HG03280 (cell line): ENCODE data around the gene NLRP12.
"Not testable (repeated sequence)": the region's sequence is repeated elsewhere in the genome, so short reads cannot be mapped to it uniquely, and the experiment has no call there.

Experiments used
- ATAC-seq: cut with Tn5 transposase; IDR thresholded peaks from one replicate; pipeline ENCODE4 v1.9.1; 2021; ENCODE audit warnings: mild to moderate bottlenecking, moderate library complexity; ENCODE audit not compliant: unreplicated experiment

Gene NLRP12, protein sequence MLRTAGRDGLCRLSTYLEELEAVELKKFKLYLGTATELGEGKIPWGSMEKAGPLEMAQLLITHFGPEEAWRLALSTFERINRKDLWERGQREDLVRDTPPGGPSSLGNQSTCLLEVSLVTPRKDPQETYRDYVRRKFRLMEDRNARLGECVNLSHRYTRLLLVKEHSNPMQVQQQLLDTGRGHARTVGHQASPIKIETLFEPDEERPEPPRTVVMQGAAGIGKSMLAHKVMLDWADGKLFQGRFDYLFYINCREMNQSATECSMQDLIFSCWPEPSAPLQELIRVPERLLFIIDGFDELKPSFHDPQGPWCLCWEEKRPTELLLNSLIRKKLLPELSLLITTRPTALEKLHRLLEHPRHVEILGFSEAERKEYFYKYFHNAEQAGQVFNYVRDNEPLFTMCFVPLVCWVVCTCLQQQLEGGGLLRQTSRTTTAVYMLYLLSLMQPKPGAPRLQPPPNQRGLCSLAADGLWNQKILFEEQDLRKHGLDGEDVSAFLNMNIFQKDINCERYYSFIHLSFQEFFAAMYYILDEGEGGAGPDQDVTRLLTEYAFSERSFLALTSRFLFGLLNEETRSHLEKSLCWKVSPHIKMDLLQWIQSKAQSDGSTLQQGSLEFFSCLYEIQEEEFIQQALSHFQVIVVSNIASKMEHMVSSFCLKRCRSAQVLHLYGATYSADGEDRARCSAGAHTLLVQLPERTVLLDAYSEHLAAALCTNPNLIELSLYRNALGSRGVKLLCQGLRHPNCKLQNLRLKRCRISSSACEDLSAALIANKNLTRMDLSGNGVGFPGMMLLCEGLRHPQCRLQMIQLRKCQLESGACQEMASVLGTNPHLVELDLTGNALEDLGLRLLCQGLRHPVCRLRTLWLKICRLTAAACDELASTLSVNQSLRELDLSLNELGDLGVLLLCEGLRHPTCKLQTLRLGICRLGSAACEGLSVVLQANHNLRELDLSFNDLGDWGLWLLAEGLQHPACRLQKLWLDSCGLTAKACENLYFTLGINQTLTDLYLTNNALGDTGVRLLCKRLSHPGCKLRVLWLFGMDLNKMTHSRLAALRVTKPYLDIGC

DNA sequence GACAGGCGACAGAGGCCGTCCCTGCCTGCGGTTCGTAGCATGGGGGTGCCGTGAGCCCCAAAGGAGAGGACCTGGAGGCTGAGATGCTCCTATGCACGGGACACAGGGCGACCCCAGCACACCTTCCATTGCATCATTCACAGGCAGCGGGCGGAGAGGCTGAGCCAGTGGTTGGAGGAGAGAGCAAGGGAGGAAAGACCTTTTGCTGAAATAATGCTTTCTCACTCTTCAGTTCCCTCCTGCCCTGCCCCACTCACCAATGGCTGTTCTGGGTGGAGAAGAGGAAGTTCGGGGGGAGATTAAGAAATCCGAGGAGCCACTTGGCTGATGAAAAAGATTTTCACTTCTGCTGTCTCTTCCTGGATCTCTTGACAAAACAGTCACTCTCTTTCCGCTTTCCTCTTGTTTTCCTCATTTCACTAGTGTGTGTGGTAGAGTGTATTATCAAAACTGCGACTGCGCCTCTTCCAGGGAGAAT lies at the start of gene NLRP12:
Gene NLRP12 (minus strand): TSS at position 181 of the 478 bp plus-strand sequence. CDS start 140 bp downstream, at position 41.
- no peak for ATAC-seq

DNA sequence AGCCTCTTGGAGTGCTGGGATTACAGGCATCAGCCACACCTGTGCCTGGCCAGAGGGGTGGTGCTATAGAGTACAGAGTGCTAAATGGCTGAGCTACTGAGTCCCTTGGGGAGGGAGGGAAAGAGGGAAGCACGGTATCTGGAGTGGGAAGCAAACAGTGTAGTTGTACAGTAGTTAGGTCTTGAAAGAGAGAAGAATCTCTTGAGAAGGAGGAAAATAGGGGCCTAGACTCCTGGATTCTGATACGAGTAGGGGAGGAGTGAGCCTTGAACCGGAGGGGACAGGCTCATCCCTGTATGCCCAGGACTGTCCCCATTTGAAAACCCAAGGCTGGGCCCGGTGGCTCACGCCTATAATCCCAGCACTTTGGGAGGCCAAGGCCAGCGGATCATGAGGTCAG lies 48.6 kb upstream of the NLRP12 start:
- no peak for ATAC-seq

DNA sequence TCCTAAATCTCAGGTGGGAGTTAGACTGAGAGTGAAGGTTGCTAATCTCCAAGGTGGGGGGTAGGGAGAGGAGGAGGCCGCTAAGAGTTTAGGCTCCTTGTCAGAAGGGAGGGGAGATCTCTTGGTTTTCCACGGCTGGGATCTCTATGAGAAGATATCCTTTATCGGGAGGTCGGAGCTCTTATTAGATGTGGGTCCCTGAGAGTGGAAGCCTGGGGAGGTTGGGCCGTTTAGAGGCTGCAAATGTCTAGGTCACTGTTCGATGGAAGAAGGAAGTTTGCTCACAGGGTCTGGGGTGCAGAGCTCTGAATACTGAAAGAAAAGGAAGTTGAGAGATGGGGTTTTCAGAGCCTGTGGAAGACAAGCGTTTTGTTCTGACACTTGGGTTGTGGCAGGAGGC lies 47.3 kb upstream of the NLRP12 start:
- ATAC-seq = no peak

DNA sequence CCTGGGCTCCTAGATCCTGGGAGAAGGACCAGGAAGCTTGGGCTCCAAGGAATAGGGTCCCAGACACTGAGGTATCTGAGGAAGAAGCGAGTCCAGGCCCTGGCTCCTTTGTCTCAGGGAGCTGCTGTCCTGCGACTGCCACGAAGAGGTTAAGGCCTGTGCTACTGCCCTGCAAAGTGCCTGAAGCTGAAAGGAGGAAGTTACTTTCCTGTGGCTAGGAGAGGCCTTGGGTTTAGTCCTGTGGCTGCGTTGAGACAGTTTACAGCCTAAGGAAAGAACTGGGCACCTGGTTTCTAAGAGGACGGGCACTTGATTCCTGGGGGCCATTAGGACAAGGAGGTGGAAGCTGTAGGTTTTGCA lies 46.4 kb upstream of the NLRP12 start:
- ATAC-seq = no peak

DNA sequence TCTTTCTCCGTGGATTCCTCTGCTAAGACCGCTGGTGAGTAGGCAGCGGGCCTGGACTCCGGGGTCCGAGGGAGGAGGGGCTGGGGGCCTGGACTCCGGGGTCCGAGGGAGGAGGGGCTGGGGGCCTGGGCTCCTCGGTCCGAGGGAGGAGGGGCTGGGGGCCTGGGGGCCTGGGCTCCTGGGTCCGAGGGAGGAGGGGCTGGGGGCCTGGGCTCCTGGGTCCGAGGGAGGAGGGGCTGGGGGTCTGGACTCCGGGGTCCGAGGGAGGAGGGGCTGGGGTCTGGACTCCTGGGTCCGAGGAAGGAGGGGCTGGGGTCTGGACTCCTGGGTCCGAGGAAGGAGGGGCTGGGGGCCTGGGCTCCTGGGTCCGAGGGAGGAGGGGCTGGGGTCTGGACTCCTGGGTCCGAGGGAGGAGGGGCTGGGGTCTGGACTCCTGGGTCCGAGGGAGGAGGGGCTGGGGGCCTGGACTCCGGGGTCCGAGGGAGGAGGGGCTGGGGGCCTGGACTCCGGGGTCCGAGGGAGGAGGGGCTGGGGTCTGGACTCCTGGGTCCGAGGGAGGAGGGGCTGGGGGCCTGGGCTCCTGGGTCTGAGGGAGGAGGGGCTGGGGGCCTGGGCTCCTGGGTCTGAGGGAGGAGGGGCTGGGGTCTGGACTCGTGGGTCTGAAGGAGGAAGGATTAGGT lies 45.8 kb upstream of the NLRP12 start:
- not testable (repeated sequence) for ATAC-seq

DNA sequence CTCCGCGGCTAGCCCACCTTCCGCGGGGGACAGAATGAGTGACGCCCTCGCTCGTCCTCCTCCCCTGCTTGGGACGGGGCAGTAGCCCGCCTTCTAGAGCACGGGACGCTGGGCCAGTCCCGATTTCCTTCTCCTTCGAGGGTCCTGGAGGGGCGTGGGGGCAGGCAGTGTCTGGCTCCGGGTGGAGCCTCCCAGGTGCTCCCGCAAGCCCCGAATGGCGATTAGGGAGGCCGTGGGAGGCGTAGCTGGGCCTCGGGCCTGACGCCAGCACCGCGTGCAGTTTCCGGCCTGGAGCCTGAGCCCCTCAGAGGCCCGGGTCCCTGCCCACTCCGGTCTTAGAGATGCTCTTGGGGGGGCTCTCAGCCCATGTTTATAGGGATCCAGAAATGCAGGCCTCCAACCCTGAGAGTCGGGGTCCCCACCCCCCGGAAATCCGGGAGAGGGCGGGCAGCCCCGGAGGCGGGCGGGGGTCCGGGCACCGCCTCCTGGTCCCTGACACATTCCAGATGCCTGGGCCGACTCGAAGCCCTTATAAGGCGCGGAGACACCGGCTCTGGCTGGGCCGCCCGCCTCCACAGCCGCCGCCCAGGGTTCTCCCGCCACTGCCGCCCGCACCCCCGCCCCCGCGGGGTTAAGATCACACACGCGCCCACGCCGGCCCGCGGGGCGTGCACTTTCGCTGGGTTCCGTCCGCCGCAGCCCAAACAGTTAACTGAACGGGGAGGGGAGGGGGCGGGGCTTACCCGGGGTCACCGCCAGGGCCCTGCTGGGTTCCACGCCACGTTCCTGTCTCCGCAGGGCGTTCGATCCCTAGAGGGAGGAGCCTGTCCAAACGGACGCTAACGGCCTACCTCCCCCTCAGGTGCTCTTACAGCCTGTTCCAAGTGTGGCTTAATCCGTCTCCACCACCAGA lies 45.0 kb upstream of the NLRP12 start:
- peak; percentile 35 for ATAC-seq

DNA sequence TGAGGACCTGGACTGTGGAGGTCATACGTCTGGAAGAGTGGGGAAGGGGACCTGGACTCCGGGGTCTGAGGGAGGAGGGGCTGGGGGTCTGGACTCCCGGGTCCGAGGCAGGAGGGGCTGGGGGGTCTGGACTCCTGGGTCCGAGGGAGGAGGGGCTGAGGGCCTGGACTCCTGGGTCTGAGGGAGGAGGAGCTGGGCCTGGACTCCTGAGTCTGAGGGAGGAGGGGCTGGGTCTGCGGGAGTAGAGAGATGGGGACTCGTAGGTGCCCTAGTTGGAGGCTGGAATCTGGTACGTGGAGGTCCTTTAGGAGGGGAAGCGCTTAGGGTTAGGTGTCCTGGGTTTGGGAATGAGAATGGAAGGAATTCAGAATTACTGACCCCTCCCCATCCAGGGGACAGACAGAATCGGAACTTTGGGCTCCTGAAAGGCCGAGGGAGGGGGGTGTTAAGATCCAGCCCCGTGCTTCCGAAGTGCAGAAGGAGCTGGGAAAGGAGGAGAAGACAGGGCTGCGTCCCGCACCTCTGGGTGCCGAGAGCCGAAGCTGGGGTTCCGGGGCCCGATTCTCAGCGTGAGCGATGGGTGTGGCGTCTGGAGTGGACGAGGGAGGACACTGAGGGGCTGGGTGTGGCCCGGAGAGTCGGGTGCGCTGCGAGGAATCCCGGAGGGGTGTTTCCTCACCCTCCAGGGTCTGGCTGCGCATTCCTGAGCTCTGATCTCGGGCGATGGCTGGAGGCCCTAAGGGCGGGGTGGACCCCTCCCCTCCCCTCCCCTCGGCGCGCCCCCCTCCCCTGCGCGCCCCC lies 44.2 kb upstream of the NLRP12 start:
- ATAC-seq = no peak

DNA sequence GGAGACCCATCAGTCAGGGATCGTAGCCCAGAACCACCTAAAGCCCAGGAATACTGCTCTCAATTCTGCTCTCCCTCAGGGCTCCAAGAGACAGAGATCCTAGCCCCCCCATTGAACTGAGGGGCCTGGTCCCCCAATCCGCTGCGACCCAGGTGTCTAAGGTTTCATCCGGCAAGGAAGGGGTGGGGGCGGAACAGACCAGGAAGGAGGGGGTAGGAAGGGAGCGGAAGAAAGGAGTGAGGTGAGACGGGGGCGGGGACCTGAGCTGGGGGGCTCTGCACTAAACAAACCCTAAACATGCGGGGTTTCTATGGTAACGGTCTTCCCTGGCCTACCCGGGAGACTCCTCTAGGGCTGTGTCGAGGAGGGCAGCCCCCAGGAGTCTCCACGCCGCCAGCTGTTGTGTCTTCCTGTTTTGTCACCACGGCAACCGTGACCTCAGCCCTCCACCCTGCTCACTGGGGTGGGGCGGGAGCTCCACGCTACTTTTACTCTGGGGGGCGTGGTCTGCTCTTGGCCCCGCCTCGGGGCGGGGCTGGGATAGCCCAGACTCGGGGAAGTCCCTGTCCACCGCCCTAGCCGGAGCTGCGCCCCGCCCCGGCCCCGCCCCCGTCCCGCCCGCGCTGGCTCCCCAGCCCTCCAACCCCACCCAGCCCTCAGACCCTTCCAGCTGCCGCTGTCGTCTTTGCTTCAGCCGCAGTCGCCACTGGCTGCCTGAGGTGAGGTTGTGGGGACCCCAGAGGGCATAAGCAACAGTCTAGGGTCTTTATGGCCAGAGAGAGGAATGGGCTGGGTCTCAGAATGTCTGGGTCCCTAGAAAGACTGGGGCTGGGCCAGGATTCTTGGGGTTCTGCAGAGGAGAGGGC lies 43.3 kb upstream of the NLRP12 start, which contains the start of gene MYADM:
Gene MYADM (plus strand): TSS at position 659 of the 866 bp plus-strand sequence. CDS start 5,647 bp downstream, outside the sequence.
- peak; percentile 69 for ATAC-seq

DNA sequence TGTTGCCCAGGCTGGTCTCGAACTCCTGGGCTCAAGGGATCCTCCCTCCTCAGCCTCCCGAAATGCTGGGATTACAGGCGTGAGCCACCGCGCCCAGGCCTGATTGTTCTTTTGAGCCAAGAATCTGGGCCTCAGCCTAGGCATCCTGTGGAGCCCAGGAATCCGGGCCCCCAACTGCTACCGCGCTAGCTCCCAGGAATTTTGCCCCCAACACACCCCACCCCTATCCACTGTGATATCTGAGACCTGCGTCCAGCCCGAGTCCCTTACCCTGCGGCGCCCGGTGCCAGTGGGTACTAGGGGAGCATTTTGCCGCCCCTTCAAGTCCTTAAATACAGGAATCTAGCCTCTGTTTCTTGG lies 42.7 kb upstream of the NLRP12 start:
- no peak for ATAC-seq

DNA sequence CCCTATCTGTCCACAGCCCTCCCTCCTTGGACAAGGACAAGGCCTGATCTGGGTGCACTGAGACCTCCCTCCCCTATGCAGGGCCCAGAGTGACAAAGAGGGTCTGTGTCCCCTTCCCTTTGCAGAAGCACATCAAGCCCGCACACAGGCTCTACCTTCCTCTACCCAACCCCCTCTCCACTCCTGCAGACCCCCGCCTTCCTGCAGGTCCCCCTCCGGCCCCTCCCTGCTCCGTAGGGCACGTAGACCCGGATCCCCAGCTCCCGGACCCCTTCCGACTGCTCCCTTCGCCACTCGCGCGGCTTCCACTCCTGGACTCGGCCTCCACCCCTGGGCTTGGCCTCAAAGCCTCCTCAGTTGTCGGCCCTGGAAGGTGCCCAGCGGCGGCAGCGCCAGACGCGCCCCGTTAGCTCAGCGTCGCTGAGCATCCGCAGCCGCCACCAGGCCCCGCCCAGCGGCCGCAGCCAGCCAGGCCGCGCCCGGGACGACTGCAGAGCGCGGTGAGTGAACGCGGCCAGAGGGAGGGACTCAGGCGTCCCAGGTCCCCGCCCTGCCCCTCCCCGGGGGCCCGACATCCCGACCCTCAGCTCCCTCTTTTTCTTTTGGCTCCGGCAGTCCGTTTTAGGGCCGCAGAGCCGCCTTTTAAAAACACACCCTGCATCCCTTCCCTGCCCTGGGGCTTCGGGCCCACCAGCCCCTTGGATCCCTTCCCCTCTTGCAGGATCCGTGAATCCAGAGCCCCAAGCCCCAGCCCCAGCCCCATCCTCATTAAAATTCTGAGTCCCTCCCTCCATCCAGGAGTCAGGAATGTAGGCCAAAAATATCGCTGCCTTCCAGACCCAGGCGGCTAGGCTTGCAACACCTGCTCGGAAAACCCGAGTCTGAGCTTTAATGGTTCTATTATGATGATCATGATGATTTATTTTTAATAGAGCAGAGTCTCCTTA lies 42.1 kb upstream of the NLRP12 start:
- peak; percentile 30 for ATAC-seq

DNA sequence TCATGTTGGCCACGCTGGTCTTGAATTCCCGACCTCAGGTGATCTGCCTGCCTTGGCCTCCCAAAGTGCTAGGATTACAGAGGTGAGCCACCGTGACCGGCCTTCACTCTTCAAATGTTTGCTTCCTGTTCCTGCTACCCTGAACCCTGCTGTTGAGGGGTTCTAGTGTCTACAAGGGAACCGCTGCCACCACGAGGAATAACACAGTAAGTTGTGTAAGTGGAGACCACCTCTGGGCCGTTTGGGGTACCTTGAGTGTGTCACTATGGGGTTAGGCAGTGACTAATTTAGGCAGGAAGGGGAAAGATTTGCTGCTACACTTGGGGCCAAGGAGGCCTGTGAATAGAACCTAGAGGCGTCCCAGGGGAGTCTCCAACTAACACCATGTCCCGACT lies 41.4 kb upstream of the NLRP12 start:
- no peak for ATAC-seq

DNA sequence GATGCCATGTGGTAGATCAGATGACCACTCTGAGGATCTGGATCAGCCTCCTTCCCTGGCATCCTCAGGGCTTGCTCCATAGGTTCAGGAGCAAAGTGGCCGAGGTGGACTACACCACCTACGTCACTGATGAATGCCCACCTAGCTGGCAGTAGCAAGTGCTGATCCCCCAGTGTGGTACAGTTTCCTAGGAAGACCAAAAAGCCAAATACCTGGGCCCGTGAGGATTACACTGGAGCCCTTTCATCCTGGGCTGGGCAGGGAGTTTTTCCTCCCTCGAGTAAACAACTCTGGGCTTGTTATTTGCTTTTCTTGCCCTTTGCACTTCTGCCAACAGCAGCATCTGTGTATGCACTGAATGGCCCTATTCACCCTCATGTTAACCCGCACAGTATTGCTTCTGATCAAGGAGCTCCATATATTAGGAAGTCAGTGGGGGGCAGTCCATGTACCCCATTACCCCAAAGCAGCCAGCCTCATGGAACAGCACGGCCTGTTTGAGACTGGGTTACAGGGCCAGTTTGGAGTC lies 40.3 kb upstream of the NLRP12 start:
- no peak for ATAC-seq

DNA sequence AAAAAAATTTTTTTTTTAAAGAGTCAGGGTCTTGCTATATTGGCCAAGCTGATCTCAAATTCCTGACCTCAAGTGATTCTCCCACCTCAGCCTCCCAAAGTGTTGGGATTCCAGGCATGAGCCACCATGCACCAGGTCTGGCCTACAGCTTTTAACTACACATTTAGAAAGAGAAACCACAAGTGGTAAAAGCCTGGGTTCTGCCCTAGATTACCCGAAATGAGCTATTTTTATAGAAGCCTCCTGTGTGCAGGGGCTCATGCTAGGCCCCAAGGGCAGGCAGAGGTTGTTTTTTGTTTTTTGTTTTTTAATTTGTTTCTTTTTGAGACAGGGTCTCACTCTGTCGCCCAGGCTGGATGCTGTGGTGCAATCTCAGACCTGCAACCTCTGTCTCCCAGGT lies 29.6 kb upstream of the NLRP12 start:
- ATAC-seq = peak; percentile 56

DNA sequence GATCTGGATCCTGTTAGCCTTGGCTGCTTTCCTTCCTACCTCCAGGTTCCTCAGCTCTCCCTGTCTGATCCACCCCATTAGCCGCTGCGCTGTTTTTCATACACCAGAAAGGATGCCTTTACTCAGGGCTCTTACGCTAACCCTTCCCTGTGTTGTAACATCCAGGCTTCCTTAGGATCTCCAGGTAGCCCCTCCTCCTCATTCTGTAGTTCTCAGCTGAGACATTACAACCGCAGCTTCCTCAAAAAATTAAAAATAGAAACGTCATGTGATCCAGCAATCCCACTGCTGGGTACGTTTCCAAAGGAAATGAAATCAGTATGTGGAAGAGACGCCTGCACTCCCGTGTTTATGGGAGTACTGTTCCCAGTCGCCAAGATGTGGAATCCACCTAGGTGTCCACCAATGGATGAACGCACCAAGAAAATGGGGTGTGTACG lies 25.1 kb upstream of the NLRP12 start:
- ATAC-seq = no peak

DNA sequence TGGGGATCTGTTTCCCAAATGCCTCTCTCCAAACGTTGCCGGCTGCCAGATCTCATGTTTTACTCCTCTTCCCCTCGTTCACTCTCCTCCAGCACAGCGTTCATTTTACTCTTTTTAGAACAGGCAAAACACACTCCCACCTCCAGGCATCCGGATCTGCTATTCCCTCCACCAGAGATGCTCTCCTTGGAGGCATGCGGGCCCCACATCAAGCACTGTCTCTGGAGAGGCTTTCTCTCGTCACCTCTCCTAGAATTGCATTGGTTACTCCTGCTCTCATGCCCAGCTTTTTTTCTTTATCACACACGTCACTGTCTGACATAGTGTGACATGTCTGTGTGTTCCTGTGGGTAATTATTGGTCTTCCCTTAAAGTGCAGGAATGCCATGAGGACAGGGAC lies 23.4 kb upstream of the NLRP12 start:
- ATAC-seq = no peak

DNA sequence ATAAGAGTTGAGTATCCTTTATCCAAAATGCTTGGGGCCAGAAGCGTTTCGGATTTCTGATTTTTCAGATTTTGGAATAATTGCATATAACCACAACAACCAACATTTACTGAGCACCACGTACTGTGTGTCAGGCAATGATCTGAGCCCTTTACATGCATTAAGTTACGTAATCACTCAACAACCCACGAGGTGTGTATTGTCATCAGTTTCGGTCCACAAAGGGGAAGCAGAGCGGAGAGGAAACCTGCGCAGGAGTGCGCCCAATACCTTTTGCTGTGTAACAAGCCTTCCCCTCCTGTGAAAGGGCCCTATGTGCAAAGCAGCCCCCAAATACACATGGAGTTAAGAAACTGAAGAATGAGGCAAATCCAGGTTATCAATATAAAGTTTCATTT lies 20.7 kb upstream of the NLRP12 start:
- no peak for ATAC-seq

DNA sequence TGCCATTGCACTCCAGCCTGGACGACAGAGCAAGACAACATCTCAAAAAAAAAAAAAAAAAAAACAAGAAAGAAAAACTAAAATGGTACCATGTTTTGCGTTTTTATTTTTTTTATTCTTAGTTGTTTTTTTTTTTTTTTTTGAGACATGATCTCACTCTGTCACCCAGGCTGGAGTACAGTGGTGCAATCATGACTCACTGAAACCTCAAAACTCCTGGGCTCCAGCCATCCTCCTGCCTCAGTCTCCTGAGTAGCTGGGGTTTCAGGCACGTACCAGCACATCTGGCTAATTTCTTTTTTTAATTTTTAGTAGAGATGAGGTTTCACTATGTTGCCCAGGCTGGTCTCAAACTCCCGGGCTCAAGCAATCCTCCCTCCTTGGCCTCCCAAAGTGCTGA lies 16.8 kb upstream of the NLRP12 start:
- not testable (repeated sequence) for ATAC-seq
